ENCODE results near the gene SH3PXD2B.
"Not testable (repeated sequence)": the region's sequence is repeated elsewhere in the genome, so short reads cannot be mapped to it uniquely, and the experiment has no call there.

Gene SH3PXD2B

DNA sequence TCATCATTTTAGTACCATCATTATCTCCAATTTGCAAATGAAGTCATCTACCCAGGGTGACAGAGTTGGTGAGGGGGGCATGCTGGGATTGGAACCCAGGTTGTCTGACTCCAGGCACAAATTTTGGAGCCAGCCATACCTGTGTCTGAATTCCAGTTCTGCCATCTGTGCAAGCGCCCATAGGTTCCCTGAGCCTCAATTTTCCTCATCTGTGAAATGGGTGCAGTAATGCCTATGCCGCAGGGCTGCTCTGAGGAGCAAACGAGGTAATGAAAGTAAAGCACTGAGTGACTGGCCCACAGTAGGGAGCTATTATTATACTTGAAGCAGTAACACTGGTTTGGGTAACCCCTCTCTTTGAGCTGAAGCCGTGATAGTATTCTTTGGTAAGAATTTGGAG is 49.6 kb downstream of the SH3PXD2B start:
- TF ChIP-seq CTCF (IDR thresholded peaks at IDR 0.05; ENCODE audit: insufficient read depth, missing control alignments): no peak
- FAIRE-seq: no peak
- DNase-seq (ENCODE audit: insufficient read length, low spot score): no peak

DNA sequence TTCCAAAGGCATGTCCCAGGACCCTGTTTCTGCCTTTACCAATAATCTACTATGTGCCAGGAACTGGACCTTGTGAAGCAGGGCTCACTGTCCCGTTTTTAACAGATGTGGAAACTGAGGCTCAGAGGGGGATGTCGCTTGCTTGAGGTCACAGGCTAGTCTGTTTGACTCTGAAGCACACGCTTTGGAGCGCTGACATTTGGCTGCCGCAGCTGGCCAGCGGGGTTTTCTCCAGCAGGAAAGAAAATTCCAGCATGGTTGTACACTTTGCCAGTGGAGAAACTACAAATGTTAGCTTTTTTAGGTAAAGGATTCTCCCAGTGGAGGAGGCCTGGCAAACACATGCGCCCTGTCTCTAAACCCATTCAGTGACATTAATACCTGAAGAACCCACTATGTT is 50.5 kb downstream of the SH3PXD2B start:
- TF ChIP-seq CTCF (IDR thresholded peaks at IDR 0.05; ENCODE audit: insufficient read depth, missing control alignments): no peak
- FAIRE-seq (no peak), DNase-seq (ENCODE audit: insufficient read length, low spot score) (no peak)

GRCh38 chr5:172403189-172403796 is 51.0 kb downstream of the SH3PXD2B start:
- FAIRE-seq: no peak
- TF ChIP-seq CTCF (IDR thresholded peaks at IDR 0.05; ENCODE audit: insufficient read depth, missing control alignments): no peak
- DNase-seq (ENCODE audit: insufficient read length, low spot score): no peak

GRCh38 chr5:172402531-172403188 is 51.7 kb downstream of the SH3PXD2B start:
- FAIRE-seq (no peak), DNase-seq (ENCODE audit: insufficient read length, low spot score) (no peak)
- no peak for TF ChIP-seq CTCF (IDR thresholded peaks at IDR 0.05; ENCODE audit: insufficient read depth, missing control alignments)

- FAIRE-seq; DNase-seq (ENCODE audit: insufficient read length, low spot score): not testable (repeated sequence)
Measured at GRCh38 chr5:172402031-172402430, 52.3 kb downstream of the SH3PXD2B start.

DNA sequence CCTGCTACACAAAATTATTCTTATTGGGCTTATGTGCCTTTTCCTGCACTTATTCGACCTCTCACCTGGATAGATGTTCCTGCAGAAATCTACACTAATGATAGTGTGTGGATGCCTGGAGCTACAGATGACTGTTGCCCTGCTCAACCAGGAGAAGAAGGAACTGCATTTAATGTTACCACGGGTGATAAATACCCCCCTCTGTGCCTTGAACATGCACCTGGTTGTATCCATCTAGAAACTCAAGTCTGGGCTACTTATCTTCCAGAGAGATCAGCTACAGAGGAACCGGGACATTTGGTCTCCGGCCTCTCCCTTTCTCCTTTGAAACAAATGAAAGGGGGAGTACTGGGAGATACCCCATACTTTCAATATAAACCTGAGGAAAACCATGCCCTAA is 54.5 kb downstream of the SH3PXD2B start:
- TF ChIP-seq CTCF (IDR thresholded peaks at IDR 0.05; ENCODE audit: insufficient read depth, missing control alignments): no peak
- no peak for FAIRE-seq
- DNase-seq (ENCODE audit: insufficient read length, low spot score): no peak

DNA sequence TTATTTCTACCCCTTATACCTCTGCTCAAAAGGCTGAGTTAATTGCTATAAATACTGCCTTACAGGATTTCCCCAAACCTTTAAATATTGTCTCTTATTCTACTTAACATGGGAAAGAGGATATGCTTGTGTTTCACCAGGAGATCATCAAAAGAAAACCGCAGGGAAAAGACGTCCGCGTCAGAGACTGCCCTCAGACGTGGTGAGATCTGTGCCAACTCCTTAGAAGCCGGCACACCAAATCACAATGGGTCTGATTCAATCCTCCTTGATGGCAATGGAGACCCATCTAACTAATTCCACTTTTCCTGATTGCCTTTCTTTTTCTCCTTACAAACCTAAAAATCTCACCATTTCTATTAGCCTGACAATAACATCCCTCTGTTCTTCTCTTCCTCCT is 55.0 kb downstream of the SH3PXD2B start:
- TF ChIP-seq CTCF (IDR thresholded peaks at IDR 0.05; ENCODE audit: insufficient read depth, missing control alignments): no peak
- no peak for DNase-seq (ENCODE audit: insufficient read length, low spot score)
- FAIRE-seq: no peak

- DNase-seq (ENCODE audit: insufficient read length, low spot score); FAIRE-seq: not testable (repeated sequence)
Measured at GRCh38 chr5:172398645-172399044, 55.7 kb downstream of the SH3PXD2B start.

- DNase-seq (ENCODE audit: insufficient read length, low spot score); FAIRE-seq: not testable (repeated sequence)
Measured at GRCh38 chr5:172396994-172397393, 57.3 kb downstream of the SH3PXD2B start.
